Activated CD4-positive, alpha-beta T cell treated with anti-CD3 and anti-CD28 coated beads, Interleukin-2, amount 10 ng/mL, durations not matched to agents 7 days and 5 days (primary cell): Measurements from ENCODE around the gene CHMP2A. TPM values are rescaled to one million over a fixed set of nuclear protein-coding genes. Genes with fewer than 3 reads are reported as not detected.
A peak's percentile ranks its signal among the peaks of the same experiment; 100 is the strongest.

Experiments
- CTCF ChIA-PET: fragments of 350-600 bp; sonication (Branson Sonifier 250); formaldehyde crosslinking; loops from one replicate; lab custom pipeline; 2021; ENCODE audit warnings: antibody characterized with exemption; lab: Charles Lee
- POLR2A ChIA-PET: fragments of 350-600 bp; sonication (Branson Sonifier 250); formaldehyde crosslinking; loops from one replicate; lab custom pipeline; 2021; ENCODE audit warnings: antibody characterized with exemption; lab: Charles Lee
- DNase-seq: peaks from one replicate; pipeline ENCODE4 v3.0.0-alpha.2; 2020
- H3K27ac Mint-ChIP-seq: one replicate; pipeline ENCODE4 v1.8.0; 2021; ENCODE audit warnings: mild to moderate bottlenecking, moderate library complexity, mixed read lengths
- H3K27me3 Mint-ChIP-seq: one replicate; pipeline ENCODE4 v1.8.0; 2021; ENCODE audit warnings: mixed read lengths
- H3K36me3 Mint-ChIP-seq: one replicate; pipeline ENCODE4 v1.8.0; 2021; ENCODE audit warnings: low read depth, mixed read lengths
- H3K4me1 Mint-ChIP-seq: one replicate; pipeline ENCODE4 v1.8.0; 2021; ENCODE audit warnings: mixed read lengths
- H3K4me3 Mint-ChIP-seq: one replicate; pipeline ENCODE4 v1.8.0; 2021; ENCODE audit warnings: mild to moderate bottlenecking, moderate library complexity, mixed read lengths
- H3K9me3 Mint-ChIP-seq: one replicate; pipeline ENCODE4 v1.8.0; 2021; ENCODE audit warnings: mixed read lengths
- total RNA-seq, 2 experiments: library from RNA; stranded (reverse); gene quantifications; one replicate each; pipeline ENCODE4 v1.2.3, GENCODE V29; 2021

Gene CHMP2A
- total RNA-seq, 2 experiments from 2014 or later, result 128 to 137 TPM

GRCh38 chr19:58566989-58567388 lies 12.1 kb upstream of the CHMP2A start:
- Mint-ChIP-seq H3K4me1 (peaks cover 42% of the 10 kb centered on the region), H3K27ac (no peak overlapping the region), H3K9me3 (no peaks in the 10 kb centered on the region), H3K27me3 (no peaks in the 10 kb centered on the region), H3K4me3 (no peak overlapping the region), H3K36me3 (peaks cover 30% of the 10 kb centered on the region)
- DNase-seq, result no peak
- ChIA-PET CTCF (interaction anchor here (0.9 to 1.3 kb wide), 2 partner anchors 47 to 53 kb away, joined by 3 to 4 read pairs; partner anchors contain the start of gene ZBTB45), POLR2A (no interaction called here)

- ChIA-PET CTCF (no interaction called here), POLR2A (no interaction called here)
- Mint-ChIP-seq H3K4me3 (peak overlapping the region; percentile 75), H3K36me3 (peaks cover 29% of the 10 kb centered on the region), H3K4me1 (peaks cover 60% of the 10 kb centered on the region), H3K9me3 (no peaks in the 10 kb centered on the region), H3K27ac (peak overlapping the region; percentile 70), H3K27me3 (no peaks in the 10 kb centered on the region)
- DNase-seq, result no peak
Measured at GRCh38 chr19:58563823-58564222, 8.9 kb upstream of the CHMP2A start.

DNA sequence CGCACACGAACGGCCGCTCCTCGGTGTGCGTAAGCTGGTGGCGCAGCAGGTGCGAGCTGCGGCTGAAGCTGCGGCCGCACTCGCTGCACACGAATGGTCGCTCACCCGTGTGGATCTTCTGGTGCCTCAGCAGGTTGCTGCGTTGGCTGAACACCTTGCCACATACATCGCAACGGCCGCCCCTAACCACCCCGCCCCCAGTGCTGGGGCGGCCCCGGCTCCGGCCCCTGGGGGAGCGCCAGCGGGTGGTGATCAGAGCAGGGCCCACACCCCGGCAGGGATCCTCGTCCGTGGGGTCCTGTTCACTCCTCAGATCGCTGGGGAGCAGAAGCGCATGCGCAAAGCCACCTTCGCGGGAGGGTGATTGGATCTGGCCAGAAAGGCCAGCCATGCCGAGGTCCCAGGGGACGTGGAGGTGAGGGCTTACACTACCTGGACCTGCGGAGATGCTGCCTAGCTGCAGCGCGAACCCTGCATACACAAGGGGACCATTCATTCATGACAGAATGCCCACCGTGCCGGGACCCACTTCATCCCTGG lies 8.2 kb upstream of the CHMP2A start:
- Mint-ChIP-seq H3K27me3 (no peaks in the 10 kb centered on the region), H3K4me1 (peaks cover 54% of the 10 kb centered on the region), H3K27ac (peak overlapping the region; percentile 99), H3K9me3 (no peaks in the 10 kb centered on the region), H3K36me3 (peaks cover 25% of the 10 kb centered on the region), H3K4me3 (peak overlapping the region; percentile 75)
- no peak for DNase-seq
- POLR2A ChIA-PET, result interaction anchor here (0.5 kb wide), 1 partner anchor 402 kb away, joined by 3 read pairs; no protein-coding TSS in a partner anchor
- CTCF ChIA-PET, result interaction anchor here (0.8 to 2.3 kb wide), 3 partner anchors 9 to 49 kb away, joined by 3 to 14 read pairs (median 3); partner anchors contain the start of gene MZF1

- ChIA-PET POLR2A (interaction anchor here (0.5 to 0.8 kb wide), 2 partner anchors 43 to 402 kb away, joined by 3 read pairs; partner anchors contain the start of gene ZBTB45), CTCF (interaction anchor here (0.7 to 2.3 kb wide), 6 partner anchors 10 to 66 kb away, joined by 3 to 14 read pairs (median 3); partner anchors contain the start of gene MZF1)
- Mint-ChIP-seq H3K36me3 (peaks cover 30% of the 10 kb centered on the region), H3K9me3 (no peaks in the 10 kb centered on the region), H3K4me3 (peak overlapping the region; percentile 75), H3K27ac (peak overlapping the region; percentile 99), H3K4me1 (peaks cover 53% of the 10 kb centered on the region), H3K27me3 (no peaks in the 10 kb centered on the region)
- peak; percentile 46 for DNase-seq
Measured at GRCh38 chr19:58562122-58563033, 7.5 kb upstream of the CHMP2A start.

DNA sequence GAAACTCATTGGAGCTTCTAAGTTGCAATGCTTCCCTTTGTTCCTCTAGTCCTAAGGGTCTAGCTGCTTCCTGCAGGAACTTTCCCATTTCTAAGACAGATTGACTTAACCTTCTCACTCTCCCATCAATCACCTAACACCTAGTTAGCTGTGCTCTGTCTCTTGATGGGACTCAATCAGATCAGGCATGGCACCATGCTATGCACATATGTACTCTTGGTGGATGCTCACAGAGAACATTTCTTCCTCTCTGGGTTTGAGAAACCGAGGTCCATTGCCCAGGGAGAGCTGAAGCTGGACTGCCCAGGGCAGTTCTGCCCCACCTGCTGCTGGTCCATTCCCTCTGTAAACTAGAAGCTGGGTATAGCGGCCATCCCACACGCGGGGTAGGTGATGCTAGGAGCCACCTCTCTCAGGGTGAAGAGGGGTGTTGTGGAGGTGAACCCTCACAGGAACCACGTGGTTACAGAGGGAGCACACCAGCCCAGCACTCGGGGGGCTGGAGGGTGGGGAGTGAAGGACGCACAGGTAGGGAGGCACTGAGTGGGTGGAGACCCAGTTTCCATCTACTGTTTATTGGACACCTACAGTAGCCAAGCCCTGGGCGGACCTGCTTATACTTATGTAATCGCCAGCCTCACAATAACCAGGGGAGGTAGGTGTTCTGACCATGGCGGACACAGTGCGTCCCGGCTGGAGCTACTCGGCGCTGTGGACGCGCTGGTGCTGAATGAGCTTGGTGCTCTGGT lies 6.6 kb upstream of the CHMP2A start:
- Mint-ChIP-seq H3K4me3 (peak overlapping the region; percentile 75), H3K4me1 (peaks cover 62% of the 10 kb centered on the region), H3K27me3 (no peaks in the 10 kb centered on the region), H3K27ac (peak overlapping the region; percentile 99), H3K9me3 (no peaks in the 10 kb centered on the region), H3K36me3 (peaks cover 34% of the 10 kb centered on the region)
- ChIA-PET CTCF (interaction anchor here (0.6 to 2.3 kb wide), 6 partner anchors 8 to 221 kb away, joined by 3 to 14 read pairs (median 3); partner anchors contain the start of gene MZF1), POLR2A (interaction anchor here (0.8 kb wide), 1 partner anchor 42 kb away, joined by 3 read pairs; the partner anchor contains the start of gene ZBTB45)
- no peak for DNase-seq

DNA sequence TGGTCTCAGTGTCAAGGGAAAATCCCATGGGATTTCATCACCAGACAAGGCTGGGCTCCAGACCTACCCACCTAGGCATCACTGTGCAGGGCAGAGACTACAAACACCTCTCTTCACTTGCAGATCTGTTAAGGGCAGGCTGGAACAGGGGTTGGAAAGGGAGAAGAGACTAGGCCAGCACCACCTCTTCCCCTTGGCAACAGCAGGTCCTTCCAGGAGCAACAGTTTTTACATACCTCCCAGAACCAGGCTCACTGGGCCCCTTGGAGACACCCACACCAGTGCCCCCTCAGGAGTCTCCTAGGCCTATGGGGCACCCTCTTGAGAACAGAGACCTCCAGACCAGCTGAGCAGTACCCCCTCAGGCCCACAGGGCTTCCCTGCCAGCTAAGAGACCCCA lies 6.0 kb upstream of the CHMP2A start:
- ChIA-PET POLR2A (interaction anchor here (1.5 kb wide), 1 partner anchor 15 kb away, joined by 3 read pairs; no protein-coding TSS in a partner anchor), CTCF (interaction anchor here (0.6 to 2.3 kb wide), 4 partner anchors 9 to 221 kb away, joined by 3 to 14 read pairs (median 4); partner anchors contain the start of gene MZF1)
- Mint-ChIP-seq H3K27ac (peak overlapping the region; percentile 99), H3K27me3 (no peaks in the 10 kb centered on the region), H3K9me3 (no peaks in the 10 kb centered on the region), H3K4me3 (peak overlapping the region; percentile 90), H3K4me1 (peaks cover 68% of the 10 kb centered on the region), H3K36me3 (peaks cover 38% of the 10 kb centered on the region)
- no peak for DNase-seq

DNA sequence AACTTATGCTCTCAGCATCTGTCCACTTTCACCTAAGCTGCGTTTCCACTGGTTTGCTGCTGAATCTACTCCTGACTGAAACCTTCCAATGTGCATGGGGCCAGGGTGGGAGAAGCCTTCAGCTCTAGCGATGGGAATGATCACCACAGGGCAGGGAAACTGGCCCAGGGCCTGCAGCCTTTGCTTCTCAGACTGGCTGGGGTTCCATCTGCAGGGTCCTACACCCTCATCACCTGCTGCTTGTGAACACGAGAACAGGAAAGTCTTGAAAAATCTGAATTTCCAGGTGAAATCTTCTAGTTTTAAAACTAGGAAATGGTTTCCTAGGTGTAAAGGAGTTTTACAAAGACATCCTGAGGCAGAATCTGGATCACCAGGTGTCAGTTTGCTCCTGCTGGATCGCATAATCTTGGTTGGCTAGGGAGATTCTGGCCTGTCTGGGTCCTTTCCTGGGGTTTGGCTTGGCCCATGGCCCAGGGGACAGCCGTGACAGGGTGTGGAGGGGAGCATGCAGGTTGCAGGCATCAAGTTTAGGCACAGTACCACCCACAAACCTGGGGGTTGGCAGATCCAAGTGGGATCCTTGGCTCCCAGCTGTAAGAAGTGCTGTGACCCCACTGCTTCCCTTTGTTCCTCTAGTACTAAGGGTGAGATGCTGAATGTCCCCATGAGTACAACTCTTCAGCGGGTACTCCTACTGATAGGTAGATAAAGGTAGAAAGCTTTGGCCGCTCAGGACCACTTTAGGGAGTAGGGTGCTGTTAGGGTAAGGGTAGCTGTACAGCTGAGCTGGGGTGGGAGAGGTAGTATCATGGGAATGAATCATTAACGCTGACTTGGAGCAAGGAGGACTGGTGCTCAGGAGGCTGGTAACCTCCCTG lies 5.3 kb upstream of the CHMP2A start:
- no peak for DNase-seq
- H3K27me3 Mint-ChIP-seq, result no peaks in the 10 kb centered on the region
- peaks cover 70% of the 10 kb centered on the region for H3K4me1 Mint-ChIP-seq
- ChIA-PET CTCF (interaction anchor here (0.8 to 1.7 kb wide), 4 partner anchors 9 to 46 kb away, joined by 3 to 5 read pairs (median 4); partner anchors contain the start of gene ZBTB45), POLR2A (interaction anchor here (1.0 to 1.5 kb wide), 2 partner anchors 12 to 16 kb away, joined by 3 to 7 read pairs; no protein-coding TSS in a partner anchor)
- no peaks in the 10 kb centered on the region for H3K9me3 Mint-ChIP-seq
- peaks cover 42% of the 10 kb centered on the region for H3K36me3 Mint-ChIP-seq
- peak overlapping the region; percentile 90 for H3K4me3 Mint-ChIP-seq
- H3K27ac Mint-ChIP-seq, result peak overlapping the region; percentile 99

DNA sequence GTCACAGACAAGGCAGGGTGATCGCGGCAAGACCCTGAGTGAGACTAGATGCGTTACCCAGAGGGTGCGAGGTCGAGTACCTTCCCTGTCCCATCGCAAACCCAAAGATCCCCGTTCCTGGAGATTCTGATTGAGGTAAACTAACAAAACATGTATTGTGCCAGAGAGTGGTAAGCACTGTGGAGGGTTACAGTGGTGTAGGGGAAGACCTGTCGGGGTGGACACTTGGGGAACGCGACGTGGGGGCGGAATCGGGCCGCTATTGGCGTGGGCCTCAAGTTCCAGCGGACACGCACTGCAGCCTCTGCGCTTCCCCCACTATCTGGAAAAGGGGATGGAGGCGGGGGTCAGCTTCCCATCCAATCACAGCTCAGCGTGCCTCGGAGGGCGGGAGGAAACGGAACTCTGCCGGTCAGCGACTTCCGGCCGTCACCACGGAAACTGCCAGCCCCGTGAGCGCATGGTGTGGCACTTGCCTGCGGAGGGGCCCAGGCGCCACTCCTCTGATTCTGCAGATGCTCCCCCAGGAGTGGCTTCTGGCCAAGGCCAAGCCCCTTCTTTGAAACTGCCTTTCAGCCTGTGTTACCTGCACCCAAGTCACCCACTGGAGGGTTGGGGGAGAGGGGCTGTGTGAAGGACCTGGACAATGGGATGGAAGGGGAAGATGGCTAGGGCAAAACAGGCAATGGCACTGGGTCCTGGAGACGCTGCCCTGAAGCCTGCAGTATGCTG lies 4.5 kb upstream of the CHMP2A start:
- H3K4me1 Mint-ChIP-seq, result peaks cover 74% of the 10 kb centered on the region
- H3K4me3 Mint-ChIP-seq, result peak overlapping the region; percentile 90
- peaks cover 46% of the 10 kb centered on the region for H3K36me3 Mint-ChIP-seq
- POLR2A ChIA-PET, result interaction anchor here (1.0 to 1.5 kb wide), 2 partner anchors 12 to 17 kb away, joined by 3 to 7 read pairs; no protein-coding TSS in a partner anchor
- CTCF ChIA-PET, result interaction anchor here (1.5 to 1.7 kb wide), 2 partner anchors 12 to 39 kb away, joined by 4 to 5 read pairs; partner anchors contain the start of gene ZBTB45
- no peaks in the 10 kb centered on the region for H3K27me3 Mint-ChIP-seq
- no peaks in the 10 kb centered on the region for H3K9me3 Mint-ChIP-seq
- DNase-seq, result peak; percentile 82
- H3K27ac Mint-ChIP-seq, result peak overlapping the region; percentile 99

DNA sequence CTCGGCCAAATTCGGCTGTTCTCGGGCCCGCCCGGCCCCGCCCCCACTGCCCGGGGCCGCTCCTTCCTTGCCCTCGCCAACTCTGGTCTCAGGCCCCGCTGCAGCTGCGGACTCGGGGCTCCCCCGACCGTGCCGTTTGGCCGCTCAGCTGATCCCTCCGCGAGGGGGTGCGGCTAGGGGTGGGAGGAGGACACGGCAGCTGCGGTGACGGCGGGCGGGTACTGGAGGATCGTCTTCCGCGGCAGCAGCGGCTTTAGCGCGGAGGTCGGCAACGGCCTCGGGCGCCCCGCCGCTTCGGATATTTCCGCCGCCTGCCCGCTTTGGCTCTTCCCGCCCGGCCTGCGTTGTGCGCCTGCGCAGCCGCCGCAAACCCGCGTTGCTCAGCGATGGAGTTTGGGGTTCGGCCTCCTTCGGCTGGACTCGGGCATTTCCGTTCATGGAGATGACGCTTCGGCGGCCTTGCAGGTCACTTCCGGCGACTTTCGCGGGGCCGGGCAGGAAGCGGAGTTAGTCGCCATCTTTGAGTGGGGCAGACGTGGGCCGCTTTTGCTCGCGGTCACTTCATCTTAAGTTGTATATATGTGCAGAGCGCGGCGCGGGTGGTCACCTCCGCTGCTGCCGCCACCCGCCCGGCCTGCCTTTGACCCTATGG lies 3.8 kb upstream of the CHMP2A start:
- POLR2A ChIA-PET, result interaction anchor here (1.0 kb wide), 1 partner anchor 13 kb away, joined by 7 read pairs; no protein-coding TSS in a partner anchor
- peak; percentile 100 for DNase-seq
- Mint-ChIP-seq H3K27me3 (no peaks in the 10 kb centered on the region), H3K9me3 (no peaks in the 10 kb centered on the region), H3K4me1 (peaks cover 72% of the 10 kb centered on the region), H3K4me3 (peak overlapping the region; percentile 90), H3K27ac (peak overlapping the region; percentile 99), H3K36me3 (peaks cover 45% of the 10 kb centered on the region)
- CTCF ChIA-PET, result interaction anchor here (1.1 to 1.7 kb wide), 3 partner anchors 11 to 38 kb away, joined by 3 to 5 read pairs (median 4); partner anchors contain the start of gene ZBTB45

DNA sequence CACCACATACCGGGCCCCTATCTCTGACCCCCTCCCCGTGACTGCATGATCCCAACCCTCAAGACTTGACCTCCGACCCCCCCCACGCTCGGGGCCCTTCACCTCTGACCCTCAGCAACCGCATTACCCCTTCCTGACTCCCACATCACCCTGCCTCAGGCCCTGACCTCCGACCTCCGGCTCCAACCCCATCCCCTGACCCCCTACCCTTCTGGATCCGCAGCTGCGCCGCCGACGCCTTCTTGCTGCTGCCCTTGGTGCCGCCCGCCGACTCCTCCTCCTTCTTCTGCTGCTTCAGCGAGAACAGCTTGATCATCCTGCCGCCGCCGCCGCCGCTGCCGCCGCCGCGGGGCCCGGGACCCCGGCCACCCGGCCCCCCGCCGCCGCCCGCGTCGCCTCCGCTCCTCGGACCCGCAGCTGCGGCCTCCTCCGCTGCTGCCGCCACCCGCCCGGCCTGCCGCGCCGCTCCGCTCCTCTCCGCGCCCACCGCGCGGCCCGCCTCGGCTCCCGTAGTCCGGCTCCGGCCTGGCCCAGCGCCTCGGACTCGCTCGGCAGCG lies 3.2 kb upstream of the CHMP2A start, which contains the start of gene UBE2M:
TSS of gene UBE2M (minus strand) at position 546 of the 557 bp plus-strand sequence. CDS start at position 316, 230 bp downstream.
- Mint-ChIP-seq H3K36me3 (peaks cover 44% of the 10 kb centered on the region), H3K4me1 (peaks cover 69% of the 10 kb centered on the region), H3K27ac (peak within 1 kb of the TSS; percentile 99), H3K27me3 (no peaks in the 10 kb centered on the region), H3K4me3 (peak within 1 kb of the TSS; percentile 90), H3K9me3 (no peaks in the 10 kb centered on the region)
- POLR2A ChIA-PET, result no interaction called here
- DNase-seq, result peak; percentile 69
- CTCF ChIA-PET, result interaction anchor here (1.1 to 1.7 kb wide), 2 partner anchors 11 to 38 kb away, joined by 3 to 5 read pairs; partner anchors contain the start of gene ZBTB45
